IMR-90 (cell line): ENCODE measurements around the gene ROGDI. TPM values are rescaled to one million over a fixed set of nuclear protein-coding genes. Genes with fewer than 3 reads are reported as not detected.

ENCODE experiments used
- ATAC-seq: fragments of 200-7000 bp; cut with Tn5 transposase; 2 replicates; pipeline ENCODE4 v1.9.1; 2020; ENCODE audit warnings: low read depth, mild to moderate bottlenecking, moderate library complexity
- BruUV-seq: library from RNA; stranded (reverse); fragments of 400-500 nt; replicated peaks from 2 replicates; lab custom pipeline; 2021; lab: Mats Ljungman, UMichigan
- CTCF ChIA-PET: fragments of 300-600 bp; formaldehyde crosslinking; extraction: SDS; loops from one replicate; lab custom pipeline; 2021; ENCODE audit warnings: antibody characterized with exemption; lab: Yijun Ruan, JAX
- POLR2A ChIA-PET: fragments of 300-600 bp; sonication (Branson Sonifier 250); formaldehyde crosslinking; loops from one replicate; lab custom pipeline; 2022; ENCODE audit warnings: antibody characterized with exemption; ENCODE audit not compliant: unreplicated experiment; lab: Charles Lee
- DNase-seq: peaks from one replicate; pipeline ENCODE4 v3.0.0; 2013
- H2AFZ ChIP-seq: replicated peaks from 2 replicates; pipeline ENCODE3; 2013; ENCODE audit warnings: low read length, mild to moderate bottlenecking; ENCODE audit not compliant: poor library complexity
- H2AK5ac ChIP-seq: 2 replicates; pipeline ENCODE4 v1.6.1; 2013; ENCODE audit warnings: low read depth, low read length, inconsistent platforms
- H2AK9ac ChIP-seq: replicated peaks from 2 replicates; pipeline ENCODE3; 2013; ENCODE audit warnings: mild to moderate bottlenecking, low read depth, low read length, moderate library complexity; ENCODE audit not compliant: poor library complexity
- H2BK120ac ChIP-seq: 2 replicates; pipeline ENCODE4 v1.6.1; 2013; ENCODE audit warnings: low read depth, low read length, inconsistent platforms
- H2BK15ac ChIP-seq: 3 replicates; pipeline ENCODE4 v1.6.1; 2013; ENCODE audit warnings: low read depth, low read length, inconsistent platforms
- H2BK20ac ChIP-seq: 2 replicates; pipeline ENCODE4 v1.6.1; 2013; ENCODE audit warnings: low read depth, mild to moderate bottlenecking, inconsistent platforms, low read length, moderate library complexity
- H2BK5ac ChIP-seq: 2 replicates; pipeline ENCODE4 v1.6.1; 2013; ENCODE audit warnings: mild to moderate bottlenecking, low read depth, low read length, inconsistent platforms; ENCODE audit not compliant: poor library complexity, severe bottlenecking
- H3K14ac ChIP-seq: replicated peaks from 2 replicates; pipeline ENCODE4 v1.6.1; 2013; ENCODE audit warnings: low read depth, low read length, inconsistent platforms
- H3K18ac ChIP-seq: 2 replicates; pipeline ENCODE4 v1.6.1; 2013; ENCODE audit warnings: low read depth, low read length, control low read depth
- H3K23ac ChIP-seq: 2 replicates; pipeline ENCODE4 v1.6.1; 2013; ENCODE audit warnings: low read depth, low read length, inconsistent platforms
- H3K27ac ChIP-seq: 2 replicates; pipeline ENCODE4 v1.5.1; 2013; ENCODE audit warnings: mild to moderate bottlenecking, control low read depth, low read length; ENCODE audit not compliant: insufficient read depth
- H3K27me3 ChIP-seq: 2 replicates; pipeline ENCODE4 v1.6.1; 2013; ENCODE audit warnings: low read length; ENCODE audit not compliant: control insufficient read depth, insufficient read depth
- H3K36me3 ChIP-seq: 2 replicates; pipeline ENCODE4 v1.6.1; 2013; ENCODE audit warnings: low read length, mixed read lengths; ENCODE audit not compliant: control insufficient read depth, insufficient read depth
- H3K4ac ChIP-seq: 2 replicates; pipeline ENCODE4 v1.6.1; 2013; ENCODE audit warnings: low read depth, low read length, inconsistent platforms
- H3K4me1 ChIP-seq: 2 replicates; pipeline ENCODE4 v1.6.1; 2013; ENCODE audit warnings: low read length, mixed read lengths; ENCODE audit not compliant: control insufficient read depth, insufficient read depth
- H3K4me2 ChIP-seq: 2 replicates; pipeline ENCODE4 v1.6.1; 2013; ENCODE audit warnings: low read depth, mild to moderate bottlenecking, control low read depth, low read length, moderate library complexity
- H3K4me3 ChIP-seq: 2 replicates; pipeline ENCODE4 v1.5.1; 2013; ENCODE audit warnings: low read depth, mild to moderate bottlenecking, control low read depth, low read length, moderate library complexity; ENCODE audit not compliant: insufficient read depth
- H3K56ac ChIP-seq: 2 replicates; pipeline ENCODE4 v1.6.1; 2013; ENCODE audit warnings: low read length, inconsistent platforms; ENCODE audit not compliant: insufficient read depth; ENCODE audit errors: extremely low read depth
- H3K79me1 ChIP-seq, 2 experiments: 2 replicates each; pipeline ENCODE4 v1.6.1; 2013; ENCODE audit warnings: low read length in 2 of 2, inconsistent platforms in 1 of 2, low read depth in 1 of 2
- H3K9ac ChIP-seq: 2 replicates; pipeline ENCODE4 v1.6.1; 2013; ENCODE audit warnings: low read depth, low read length, control low read depth
- H3K9me1 ChIP-seq: 2 replicates; pipeline ENCODE4 v1.6.1; 2013; ENCODE audit warnings: low read length, inconsistent platforms; ENCODE audit not compliant: insufficient read depth
- H3K9me3 ChIP-seq: 2 replicates; pipeline ENCODE4 v1.6.1; 2013; ENCODE audit warnings: low read length; ENCODE audit not compliant: control insufficient read depth, insufficient read depth
- H4K20me1 ChIP-seq: 2 replicates; pipeline ENCODE4 v1.6.1; 2013; ENCODE audit warnings: low read length, inconsistent platforms; ENCODE audit not compliant: insufficient read depth
- H4K5ac ChIP-seq: 2 replicates; pipeline ENCODE4 v1.6.1; 2013; ENCODE audit warnings: mild to moderate bottlenecking, low read depth, low read length, control low read depth
- H4K8ac ChIP-seq, 2 experiments: 2 replicates each; pipeline ENCODE4 v1.6.1; 2013; ENCODE audit warnings: low read depth in 2 of 2, low read length in 2 of 2, control low read depth in 1 of 2, inconsistent platforms in 1 of 2
- H4K91ac ChIP-seq: 2 replicates; pipeline ENCODE4 v1.6.1; 2013; ENCODE audit warnings: low read depth, low read length, inconsistent platforms; ENCODE audit not compliant: insufficient read depth
- BHLHE40 ChIP-seq: fragments of 150-350 bp; IDR thresholded peaks from 2 replicates; pipeline ENCODE4 v1.6.1; 2016; ENCODE audit warnings: mild to moderate bottlenecking, low read depth, low read length
- CEBPB ChIP-seq: IDR thresholded peaks from 2 replicates; pipeline ENCODE4 v1.6.1; 2012; ENCODE audit warnings: low read depth, low read length, improper control_type of control experiment
- CHD1 ChIP-seq: IDR thresholded peaks from 2 replicates; pipeline ENCODE4 v1.6.1; 2012; ENCODE audit warnings: low read depth, low read length, improper control_type of control experiment
- CTCF ChIP-seq: conservative IDR thresholded peaks from 2 replicates; pipeline ENCODE4 v1.5.1; 2012; ENCODE audit warnings: mild to moderate bottlenecking, low read depth, low read length, improper control_type of control experiment
- ELK1 ChIP-seq: fragments of 150-350 bp; IDR thresholded peaks from 2 replicates; pipeline ENCODE4 v1.6.1; 2016; ENCODE audit warnings: low read depth, mild to moderate bottlenecking, low read length, moderate library complexity, borderline replicate concordance
- FOS ChIP-seq: fragments of 150-350 bp; IDR thresholded peaks from 2 replicates; pipeline ENCODE4 v1.6.1; 2016; ENCODE audit warnings: low read depth, low read length
- MAFK ChIP-seq: IDR thresholded peaks from 2 replicates; pipeline ENCODE4 v1.6.1; 2012; ENCODE audit warnings: low read depth, low read length, improper control_type of control experiment
- MAZ ChIP-seq: IDR thresholded peaks from 2 replicates; pipeline ENCODE4 v1.6.1; 2012; ENCODE audit warnings: low read depth, mild to moderate bottlenecking, low read length, improper control_type of control experiment, moderate library complexity, borderline replicate concordance
- RAD21 ChIP-seq: IDR thresholded peaks from 2 replicates; pipeline ENCODE4 v1.6.1; 2012; ENCODE audit warnings: low read length, improper control_type of control experiment
- RFX5 ChIP-seq: IDR thresholded peaks from 2 replicates; pipeline ENCODE4 v1.8.0; 2012; ENCODE audit warnings: low read depth, mild to moderate bottlenecking, low read length, moderate library complexity
- SMC3 ChIP-seq: fragments of 150-350 bp; IDR thresholded peaks from 2 replicates; pipeline ENCODE4 v1.6.1; 2016; ENCODE audit warnings: low read depth, mild to moderate bottlenecking, antibody characterized with exemption, low read length, moderate library complexity
- WGBS, 2 experiments: methylation state at CpG; one replicate each; pipeline versions ENCODE4 v1.1.5 to v1.1.7; 2013; ENCODE audit warnings: missing lambda C conversion rate in 2 of 2; ENCODE audit not compliant: insufficient read length in 1 of 2; ENCODE audit errors: extremely low coverage in 2 of 2; 5-methylcytosine and 5-hydroxymethylcytosine counted together
- dilution Hi-C: fragments of 300-500 bp; cut with HindIII; formaldehyde crosslinking; loops from one replicate; pipeline ENCODE4 v1.14.3; 2018; ENCODE audit warnings: low sequenced_read_pairs; ENCODE audit not compliant: unreplicated experiment
- in situ Hi-C: fragments of 300-500 bp; cut with MboI; formaldehyde crosslinking; loops from 3 replicates; pipeline ENCODE4 v1.14.3; 2019; ENCODE audit warnings: low sequenced_read_pairs, inconsistent platforms, mixed read lengths
- intact Hi-C: fragments of 100-400 bp; cut with micrococcal nuclease; formaldehyde crosslinking; loops from 2 replicates; pipeline ENCODE4 v1.10.0; 2022
- polyA plus RNA-seq, 3 experiments: library from polyadenylated mRNA; depleted of rRNA; stranded (reverse); fragments of >200 nt; gene quantifications; 2 replicates each; pipeline ENCODE4 v1.2.3, GENCODE V29; 2012; ENCODE audit warnings: low replicate concordance in 1 of 3
- total RNA-seq: library from RNA; depleted of rRNA; stranded (reverse); fragments of >200 nt; gene quantifications from 2 replicates; pipeline ENCODE4 v1.2.3, GENCODE V29; 2012

ROGDI gene
- total and polyA plus RNA-seq, 2 of the 4 experiments (the other 2 are of a cell fraction) = 13.6 to 27.1 TPM

- DNase-seq (no peak), ATAC-seq (no peak)
- H3K18ac ChIP-seq = no peak overlapping the region
- BruUV-seq = no TSS peak
- no peak overlapping the region for H3K56ac ChIP-seq
- TF ChIP-seq CHD1 (no peak), MAFK (no peak), CEBPB (no peak), MAZ (no peak), RFX5 (no peak), BHLHE40 (no peak), RAD21 (no peak), FOS (no peak), CTCF (no peak), SMC3 (no peak), ELK1 (no peak)
- H3K9me3 ChIP-seq = no peaks in the 10 kb centered on the region
- H3K9ac ChIP-seq = no peak overlapping the region
- ChIA-PET POLR2A (no interaction called here), CTCF (interaction anchor here (0.5 kb wide), 1 partner anchor 14 kb away, joined by 3 read pairs; no protein-coding TSS in a partner anchor)
- no peak overlapping the region for H3K4me2 ChIP-seq
- H3K79me1 ChIP-seq = 0 out of 4 replicates have a peak, but pooled peaks cover 0 to 7% of the 10 kb centered on the region in 2 experiments
- dilution Hi-C loops = no loop called here
- H2AK5ac ChIP-seq = no peak overlapping the region
- WGBS, 2 experiments = 92% methylated on average over 4 of the region's 22 CpGs; no CpG with 5 or more reads in 1 of the 2 experiments
- no peak overlapping the region for H2BK15ac ChIP-seq
- no peaks in the 10 kb centered on the region for H3K27me3 ChIP-seq
- H3K27ac ChIP-seq = no peak overlapping the region
- H3K4ac ChIP-seq = no peak overlapping the region
- peaks cover 5% of the 10 kb centered on the region; the same call in 1 of the 2 replicates for H3K4me1 ChIP-seq
- H2AK9ac ChIP-seq = no peak overlapping the region
- H2BK20ac ChIP-seq = no peak overlapping the region
- H3K4me3 ChIP-seq = no peak overlapping the region
- no peak overlapping the region for H3K23ac ChIP-seq
- in situ Hi-C loops = no loop called here
- H4K20me1 ChIP-seq = no peaks in the 10 kb centered on the region
- no peak overlapping the region for H4K5ac ChIP-seq
- H3K14ac ChIP-seq = no peak overlapping the region
- H3K36me3 ChIP-seq = peaks cover 2% of the 10 kb centered on the region; the same call in 1 of the 2 replicates
- no peaks in the 10 kb centered on the region for H3K9me1 ChIP-seq
- H4K8ac ChIP-seq = no peak overlapping the region
- H2BK5ac ChIP-seq = no peak overlapping the region
- intact Hi-C loops = no loop called here
- H4K91ac ChIP-seq = no peak overlapping the region
- H2BK120ac ChIP-seq = no peak overlapping the region
- H2AFZ ChIP-seq = no peak overlapping the region
Measured at GRCh38 chr16:4797805-4798252, 4.6 kb downstream of the ROGDI start.
